PC-3 (cell line): ENCODE results near the gene ZDHHC23.

Experiments
- CTCF ChIP-seq: fragments of 300-600 bp; sonication (generic); conservative IDR thresholded peaks from 2 replicates; pipeline ENCODE4 v1.5.1; 2017; ENCODE audit warnings: antibody characterized with exemption, low read depth, mild to moderate bottlenecking, low read length
- EZH2 ChIP-seq: fragments of 300-600 bp; sonication (generic); IDR thresholded peaks from one replicate; pipeline ENCODE4 v1.6.1; 2017; ENCODE audit warnings: antibody characterized with exemption, mild to moderate bottlenecking, low read length; ENCODE audit not compliant: unreplicated experiment

- no peak for TF ChIP-seq CTCF
- TF ChIP-seq EZH2 = no peak
Observed at GRCh38 chr3:113977822-113978221, 30.0 kb downstream of the ZDHHC23 start.
